T-helper 1 cell (primary cell): ENCODE measurements around the gene MYLK3.

Experiments
- DNase-seq, 5 donors: peaks; one replicate each; pipeline ENCODE4 v3.0.0-alpha.2; 2012 to 2020

The MYLK3 gene

GRCh38 chr16:46757339-46758050, 9.4 kb upstream of the MYLK3 start:
- no peak for DNase-seq

DNA sequence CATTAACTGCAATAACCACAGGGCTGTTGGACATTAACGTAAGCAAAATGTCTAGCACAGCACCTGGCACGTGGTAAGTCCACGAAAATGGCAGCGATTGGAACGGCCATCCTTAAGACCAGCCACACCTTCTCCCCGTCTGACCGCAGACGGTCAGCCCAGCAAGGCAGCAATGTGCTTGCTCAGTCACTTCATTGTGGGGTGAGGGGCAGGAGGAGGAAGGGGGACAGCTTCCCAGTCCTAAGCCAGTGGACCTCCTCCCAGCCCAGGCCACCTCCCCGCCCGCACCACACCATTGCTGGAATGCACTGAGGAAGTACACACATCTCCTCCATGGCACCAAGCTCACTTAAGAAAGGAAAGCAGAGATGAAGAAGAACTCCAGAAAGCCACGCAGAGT, 8.6 kb upstream of the MYLK3 start:
- DNase-seq, result no peak

- no peak for DNase-seq
Observed at GRCh38 chr16:46753015-46753414, 4.9 kb upstream of the MYLK3 start.

DNA sequence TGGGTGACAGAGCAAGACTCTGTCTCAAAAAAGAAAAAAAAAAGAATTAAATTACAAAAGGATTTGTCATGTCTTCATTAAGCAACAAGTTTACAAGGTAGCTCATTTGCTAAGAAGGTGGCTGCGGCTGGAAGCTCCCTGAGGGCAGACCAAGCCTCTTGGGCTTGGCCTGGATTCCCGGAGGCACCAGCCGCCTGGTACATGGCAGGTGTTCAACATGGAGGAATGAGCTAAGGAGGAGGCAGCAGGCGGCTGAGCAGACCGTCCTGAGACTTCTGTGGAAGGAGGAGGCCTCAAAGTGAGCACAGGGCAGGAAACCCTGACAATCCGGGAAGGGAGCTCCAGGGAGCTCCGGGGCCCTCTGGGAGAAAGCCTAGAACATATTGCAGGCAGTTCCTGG, 3.2 kb upstream of the MYLK3 start:
- DNase-seq, result no peak

- no peak for DNase-seq
Observed at GRCh38 chr16:46748775-46749705, 896 bp upstream of the MYLK3 start.

DNA sequence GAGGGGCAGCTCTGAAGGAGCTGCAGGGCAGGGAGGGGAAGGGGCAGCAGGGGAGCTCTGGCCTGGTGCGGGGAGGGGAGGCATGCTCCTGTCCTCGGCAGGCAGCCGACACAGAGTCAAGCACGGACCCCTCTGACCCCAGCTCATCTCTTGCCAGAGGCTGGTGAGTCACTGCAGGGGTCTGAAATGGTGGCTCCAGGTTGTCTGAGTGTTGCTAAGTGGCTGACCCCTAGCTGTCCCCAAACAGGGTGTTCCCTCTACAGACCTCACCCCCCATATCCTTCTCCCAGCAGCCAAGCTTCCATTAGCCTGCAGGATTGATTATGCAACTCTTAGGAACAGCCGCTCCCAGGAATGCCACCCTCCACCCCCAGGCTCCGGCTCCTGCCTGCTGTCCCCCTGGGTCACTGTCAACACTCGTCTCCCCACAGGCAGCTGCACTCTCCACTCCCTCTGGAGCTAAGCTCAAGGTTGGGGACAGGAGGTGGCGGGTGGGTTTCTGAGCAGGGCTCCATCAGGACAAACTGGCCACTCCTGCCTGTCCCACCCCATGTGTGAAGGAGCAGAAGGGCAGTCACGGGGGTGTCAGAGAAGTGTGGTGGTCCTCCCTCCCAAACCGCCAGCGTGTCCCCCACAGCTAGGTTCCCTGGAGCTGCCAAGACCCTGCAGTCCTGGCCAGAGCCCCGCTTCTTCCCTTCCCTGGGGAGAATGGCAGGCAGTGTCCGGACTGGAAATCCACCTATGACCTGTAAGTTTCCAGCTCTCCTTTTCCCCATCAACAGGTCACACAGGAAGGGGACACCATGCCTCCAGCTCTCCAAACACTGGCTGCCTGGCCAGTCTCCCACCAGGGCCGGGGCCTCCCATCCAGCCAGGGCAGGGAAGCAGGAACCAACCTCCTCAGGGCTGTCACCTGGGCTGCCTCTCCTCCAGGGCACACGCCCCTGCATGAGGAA, 1.0 kb downstream of the MYLK3 start:
- no peak for DNase-seq

DNA sequence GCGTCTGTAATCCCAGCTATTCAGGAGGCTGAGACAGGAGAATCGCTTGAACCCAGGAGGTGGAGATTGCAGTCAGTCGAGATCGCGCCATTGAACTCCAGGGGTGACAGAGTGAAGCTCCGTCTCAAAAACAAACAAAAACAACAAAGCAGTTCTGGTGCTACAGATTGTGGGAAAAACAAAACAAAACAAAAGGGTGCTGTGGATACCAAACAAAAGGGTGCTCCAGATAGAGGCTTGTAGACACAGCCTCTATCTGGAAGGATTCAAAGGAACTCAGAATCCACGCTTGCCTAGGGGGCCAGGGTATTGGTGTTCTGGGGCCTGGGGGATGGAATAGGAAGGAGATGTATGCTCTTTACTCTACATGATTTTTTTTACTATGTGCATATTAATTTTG, 2.5 kb downstream of the MYLK3 start:
- no peak for DNase-seq

- peak in 1 of 5 donors; percentile 27 for DNase-seq
Observed at GRCh38 chr16:46743232-46743719, 4.9 kb downstream of the MYLK3 start.

GRCh38 chr16:46739934-46740333, 8.2 kb downstream of the MYLK3 start:
- DNase-seq, result no peak

GRCh38 chr16:46737621-46738214, 10.4 kb downstream of the MYLK3 start:
- no peak for DNase-seq

- no peak for DNase-seq
Observed at GRCh38 chr16:46736695-46737094, 11.4 kb downstream of the MYLK3 start.

- DNase-seq, result no peak
Observed at GRCh38 chr16:46733319-46733830, 14.8 kb downstream of the MYLK3 start.

- no peak for DNase-seq
Observed at GRCh38 chr16:46732561-46732960, 15.6 kb downstream of the MYLK3 start.

DNA sequence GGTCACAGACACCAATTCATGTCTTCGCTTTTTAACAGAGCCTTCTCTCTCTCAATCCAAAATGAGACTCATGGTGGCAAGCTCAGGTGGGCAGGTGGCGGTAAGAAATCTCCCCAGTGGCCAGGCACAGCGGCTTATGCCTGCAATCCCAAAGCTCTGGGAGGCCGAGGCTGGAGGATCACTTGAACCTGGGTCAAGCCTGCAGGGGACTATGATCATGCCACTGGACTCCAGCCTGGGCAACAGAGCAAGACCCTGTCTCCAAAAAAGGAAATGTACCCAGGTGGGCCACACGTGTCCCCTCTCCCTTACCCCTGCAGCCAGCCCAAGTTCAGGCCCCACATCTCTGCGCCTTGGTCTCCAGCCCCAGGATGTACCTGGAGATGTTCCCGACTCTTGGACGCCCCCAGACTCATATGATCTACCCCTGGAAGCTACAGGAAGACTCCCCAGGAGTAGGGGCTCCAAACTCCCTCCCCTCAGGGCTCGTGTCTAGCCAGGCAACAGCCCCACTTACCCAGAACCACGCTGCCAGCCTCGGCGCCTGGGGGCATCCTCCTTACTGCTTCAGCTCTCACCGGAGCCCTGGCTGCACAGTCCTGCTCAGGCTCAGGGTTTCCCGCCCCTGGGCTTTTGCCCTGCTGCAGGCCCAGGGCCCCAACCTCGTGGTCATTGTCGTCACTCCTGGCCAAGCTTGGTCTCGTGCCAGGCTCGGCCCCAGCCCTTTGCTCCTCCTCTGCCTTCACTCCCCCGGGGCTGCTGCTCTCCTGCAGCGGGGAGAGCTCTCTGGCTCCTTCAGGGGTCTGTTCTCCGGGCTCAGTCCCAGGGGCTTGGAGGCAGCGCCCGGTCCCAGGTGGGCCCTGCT, 16.2 kb downstream of the MYLK3 start:
- no peak for DNase-seq

DNA sequence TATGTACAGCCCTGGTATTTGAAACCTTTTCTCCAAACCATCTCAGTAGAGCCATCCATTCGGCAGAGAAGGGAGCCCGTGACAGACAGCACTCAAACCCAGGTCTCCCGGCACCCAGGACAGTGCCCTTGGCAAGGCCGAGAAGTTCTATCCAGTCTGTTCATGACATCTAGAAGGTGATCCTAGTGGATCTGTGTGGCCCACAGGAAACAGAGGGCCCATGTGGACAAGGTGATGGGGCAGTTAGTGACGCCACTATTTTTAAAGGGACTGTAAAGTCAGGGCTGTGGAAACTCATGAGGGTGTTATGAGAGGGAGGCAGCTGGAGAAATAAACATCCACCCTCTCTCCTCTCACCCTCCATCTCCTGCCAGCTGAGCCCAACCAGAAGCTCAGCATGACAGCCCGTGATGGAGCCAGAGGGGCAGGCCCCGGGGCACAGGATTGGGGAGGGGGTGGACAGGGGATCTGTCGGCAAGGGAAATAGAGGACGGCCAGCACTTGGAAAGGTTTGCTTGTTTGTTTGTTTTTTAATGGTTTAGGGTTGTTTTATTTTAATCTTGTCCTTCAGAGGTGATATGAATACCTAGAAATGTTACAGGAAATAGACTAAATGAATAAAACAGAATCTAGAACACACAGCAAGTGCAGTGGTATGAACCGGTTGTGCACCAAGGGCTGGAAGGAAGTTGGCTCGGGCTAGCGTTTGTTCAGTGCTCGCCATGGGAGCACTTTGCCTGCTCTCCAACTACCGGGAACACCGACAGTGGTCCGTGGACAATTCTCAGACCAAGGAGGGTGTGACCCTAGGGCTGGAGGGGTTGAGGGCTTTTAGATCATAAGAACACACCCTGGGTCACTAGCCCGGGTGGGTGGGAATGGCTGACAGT, 17.1 kb downstream of the MYLK3 start:
- no peak for DNase-seq

DNA sequence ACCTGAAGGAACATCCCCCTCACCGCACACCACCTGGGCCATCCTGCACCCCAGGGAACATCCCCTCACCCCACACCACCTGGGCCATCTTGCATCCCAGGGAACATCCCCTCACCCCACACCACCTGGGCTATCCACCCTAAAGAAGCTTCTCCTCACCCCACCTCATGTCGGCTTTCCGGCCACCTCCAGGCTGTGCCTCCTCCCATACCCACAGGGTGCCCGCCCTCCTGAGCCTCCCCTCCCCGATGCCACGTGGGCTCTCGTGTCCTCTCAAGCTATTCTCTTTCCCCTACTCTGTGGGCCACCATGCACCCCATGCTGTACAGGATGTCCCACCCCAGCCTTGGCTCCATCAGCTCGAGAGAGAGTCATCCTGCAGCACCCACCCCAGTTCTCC, 18.0 kb downstream of the MYLK3 start:
- no peak for DNase-seq

DNA sequence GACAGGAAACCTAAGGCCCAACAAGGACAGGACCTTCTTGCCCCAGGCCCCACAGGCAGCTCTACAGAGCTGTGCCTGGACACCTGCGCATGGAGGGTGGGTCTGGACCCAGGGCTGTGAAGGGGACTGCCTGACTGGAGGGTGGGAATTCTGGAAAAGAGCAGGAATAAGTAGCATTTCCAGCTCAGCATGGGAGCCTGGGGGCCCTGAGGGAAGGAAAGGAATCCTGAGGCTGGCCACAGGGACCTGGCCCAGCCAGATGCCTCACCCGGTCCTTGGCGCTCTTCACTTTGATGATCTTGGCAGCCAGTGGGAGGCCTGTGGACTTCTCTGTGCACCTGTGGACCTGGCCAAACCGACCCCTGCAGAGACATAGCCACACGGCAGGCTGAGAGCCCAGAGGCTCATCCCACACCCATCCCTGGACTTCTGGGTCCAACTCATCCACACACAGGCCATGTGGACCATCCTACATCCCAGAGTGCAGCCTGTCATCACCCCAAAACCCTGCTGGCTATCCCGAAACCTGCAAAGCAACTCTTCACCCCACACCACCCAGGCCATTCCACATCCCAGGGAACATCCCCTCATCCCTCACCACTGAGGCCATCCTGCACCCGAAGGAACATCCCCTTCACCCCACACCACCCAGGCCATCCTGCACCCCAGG, 18.7 kb downstream of the MYLK3 start:
- no peak for DNase-seq

- no peak for DNase-seq
Observed at GRCh38 chr16:46728806-46729205, 19.3 kb downstream of the MYLK3 start.

GRCh38 chr16:46727630-46728029, 20.5 kb downstream of the MYLK3 start:
- no peak for DNase-seq
